Measurements from ENCODE around the gene GGPS1.
"Not testable (repeated sequence)": the region's sequence is repeated elsewhere in the genome, so short reads cannot be mapped to it uniquely, and the experiment has no call there.

Gene GGPS1

GRCh38 chr1:235307158-235308124, 20.9 kb upstream of the GGPS1 start:
- DNase-seq, result no peak

GRCh38 chr1:235309206-235309605, 19.2 kb upstream of the GGPS1 start:
- DNase-seq, result not testable (repeated sequence)

- DNase-seq, result peak; percentile 89
Measured at GRCh38 chr1:235313262-235313661, 15.1 kb upstream of the GGPS1 start.

GRCh38 chr1:235313931-235314678, 14.3 kb upstream of the GGPS1 start:
- peak; percentile 35 for DNase-seq

GRCh38 chr1:235315173-235315572, 13.2 kb upstream of the GGPS1 start:
- no peak for DNase-seq

GRCh38 chr1:235315735-235316134, 12.6 kb upstream of the GGPS1 start:
- DNase-seq, result no peak

GRCh38 chr1:235317168-235317567, 11.2 kb upstream of the GGPS1 start:
- DNase-seq, result no peak

GRCh38 chr1:235319255-235319654, 9.1 kb upstream of the GGPS1 start:
- DNase-seq, result no peak

GRCh38 chr1:235320521-235321179, 7.7 kb upstream of the GGPS1 start:
- no peak for DNase-seq

- DNase-seq, result no peak
Measured at GRCh38 chr1:235324296-235324695, 4.1 kb upstream of the GGPS1 start.

GRCh38 chr1:235325139-235325538, 3.2 kb upstream of the GGPS1 start:
- no peak for DNase-seq

GRCh38 chr1:235325854-235326253, 2.5 kb upstream of the GGPS1 start:
- no peak for DNase-seq

- peak; percentile 61 for DNase-seq
Measured at GRCh38 chr1:235326719-235327558, 1.4 kb upstream of the GGPS1 start.

- peak; percentile 68 for DNase-seq
Measured at GRCh38 chr1:235327559-235328270, 655 bp upstream of the GGPS1 start, which contains the start of gene ARID4B. ARID4B (minus strand) TSS chr1:235328179; CDS start chr1:235326919, 1,260 bp downstream.

- DNase-seq, result no peak
Measured at GRCh38 chr1:235329139-235329902, 951 bp downstream of the GGPS1 start.

- no peak for DNase-seq
Measured at GRCh38 chr1:235330918-235331285, 2.5 kb downstream of the GGPS1 start.

GRCh38 chr1:235331401-235331800, 3.0 kb downstream of the GGPS1 start:
- DNase-seq, result no peak

- no peak for DNase-seq
Measured at GRCh38 chr1:235336903-235337302, 8.5 kb downstream of the GGPS1 start.

GRCh38 chr1:235339746-235340145, 11.4 kb downstream of the GGPS1 start:
- DNase-seq, result no peak

- no peak for DNase-seq
Measured at GRCh38 chr1:235341334-235341733, 13.0 kb downstream of the GGPS1 start.

GRCh38 chr1:235342039-235342438, 13.7 kb downstream of the GGPS1 start:
- DNase-seq, result no peak

Measured in NCI-H2171 treated with DMSO at 0.1 percent for 48 hours (cell line).